HPDE6-E6E7 (cell line): ENCODE data around the gene NLRP13.
"Not testable (repeated sequence)": the region's sequence is repeated elsewhere in the genome, so short reads cannot be mapped to it uniquely, and the experiment has no call there.

Source experiments
- DNase-seq: peaks from one replicate; pipeline ENCODE4 v3.0.0; 2011; ENCODE audit warnings: missing footprints; ENCODE audit errors: extremely low spot score

The NLRP13 gene, protein sequence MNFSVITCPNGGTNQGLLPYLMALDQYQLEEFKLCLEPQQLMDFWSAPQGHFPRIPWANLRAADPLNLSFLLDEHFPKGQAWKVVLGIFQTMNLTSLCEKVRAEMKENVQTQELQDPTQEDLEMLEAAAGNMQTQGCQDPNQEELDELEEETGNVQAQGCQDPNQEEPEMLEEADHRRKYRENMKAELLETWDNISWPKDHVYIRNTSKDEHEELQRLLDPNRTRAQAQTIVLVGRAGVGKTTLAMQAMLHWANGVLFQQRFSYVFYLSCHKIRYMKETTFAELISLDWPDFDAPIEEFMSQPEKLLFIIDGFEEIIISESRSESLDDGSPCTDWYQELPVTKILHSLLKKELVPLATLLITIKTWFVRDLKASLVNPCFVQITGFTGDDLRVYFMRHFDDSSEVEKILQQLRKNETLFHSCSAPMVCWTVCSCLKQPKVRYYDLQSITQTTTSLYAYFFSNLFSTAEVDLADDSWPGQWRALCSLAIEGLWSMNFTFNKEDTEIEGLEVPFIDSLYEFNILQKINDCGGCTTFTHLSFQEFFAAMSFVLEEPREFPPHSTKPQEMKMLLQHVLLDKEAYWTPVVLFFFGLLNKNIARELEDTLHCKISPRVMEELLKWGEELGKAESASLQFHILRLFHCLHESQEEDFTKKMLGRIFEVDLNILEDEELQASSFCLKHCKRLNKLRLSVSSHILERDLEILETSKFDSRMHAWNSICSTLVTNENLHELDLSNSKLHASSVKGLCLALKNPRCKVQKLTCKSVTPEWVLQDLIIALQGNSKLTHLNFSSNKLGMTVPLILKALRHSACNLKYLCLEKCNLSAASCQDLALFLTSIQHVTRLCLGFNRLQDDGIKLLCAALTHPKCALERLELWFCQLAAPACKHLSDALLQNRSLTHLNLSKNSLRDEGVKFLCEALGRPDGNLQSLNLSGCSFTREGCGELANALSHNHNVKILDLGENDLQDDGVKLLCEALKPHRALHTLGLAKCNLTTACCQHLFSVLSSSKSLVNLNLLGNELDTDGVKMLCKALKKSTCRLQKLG

DNA sequence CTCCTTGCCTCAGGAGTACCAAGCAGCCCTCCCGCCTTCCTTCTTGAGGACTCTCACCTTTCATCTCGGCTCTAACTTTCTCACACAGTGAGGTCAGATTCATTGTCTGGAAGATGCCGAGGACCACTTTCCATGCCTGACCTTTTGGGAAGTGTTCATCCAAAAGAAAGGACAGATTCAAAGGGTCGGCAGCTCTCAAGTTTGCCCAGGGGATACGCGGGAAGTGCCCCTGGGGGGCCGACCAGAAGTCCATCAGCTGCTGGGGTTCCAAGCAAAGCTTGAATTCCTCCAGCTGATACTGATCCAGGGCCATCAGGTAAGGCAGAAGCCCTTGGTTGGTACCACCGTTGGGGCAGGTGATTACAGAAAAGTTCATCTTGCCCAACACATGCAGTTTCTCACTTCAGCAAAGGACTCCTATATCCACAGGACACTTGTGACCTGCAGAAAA is at the start of gene NLRP13:
Gene NLRP13, minus strand, starts transcription at position 401 of the 451 bp plus-strand sequence. Its CDS starts 25 bp downstream, at position 376.
- no peak for DNase-seq

DNA sequence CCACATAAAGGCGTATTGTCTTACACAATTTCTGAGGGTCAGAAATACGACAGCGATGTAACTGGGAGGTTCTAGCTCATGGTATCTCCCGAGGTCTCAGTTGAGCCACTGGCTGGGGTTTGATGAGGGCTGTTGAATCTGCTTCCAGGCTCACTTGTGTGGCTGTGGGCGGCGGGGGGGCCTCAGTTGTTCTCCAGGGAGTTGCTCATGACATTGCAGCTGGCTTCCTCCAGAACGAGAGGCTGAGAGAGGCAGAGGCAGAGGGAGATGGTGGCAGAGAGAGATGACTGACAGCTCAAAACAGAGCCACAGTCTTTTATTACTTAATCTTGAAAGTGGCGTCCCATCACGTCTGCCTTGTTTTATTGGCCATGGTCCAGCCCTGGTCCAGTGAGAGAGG is 48.3 kb upstream of the NLRP13 start:
- no peak for DNase-seq

DNA sequence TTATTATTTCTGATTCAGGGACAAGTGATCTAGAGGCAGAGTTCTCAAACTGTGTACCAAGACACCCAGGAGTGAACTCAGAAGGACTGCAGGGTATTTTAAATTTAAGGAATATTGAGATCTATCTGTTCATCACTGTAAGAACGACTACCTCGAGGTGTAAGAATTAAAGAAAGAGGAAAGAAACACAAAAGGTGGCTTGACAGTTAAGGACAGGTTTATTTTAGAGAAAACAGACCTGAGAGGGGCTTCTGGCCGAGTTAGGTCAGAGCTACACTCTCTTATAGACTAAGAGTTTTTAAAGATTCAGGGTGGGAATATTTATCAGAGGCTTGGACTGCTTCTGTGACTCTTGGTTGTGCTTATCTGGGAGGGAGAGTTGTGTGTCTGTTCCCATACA is 41.8 kb upstream of the NLRP13 start:
- DNase-seq: no peak

DNA sequence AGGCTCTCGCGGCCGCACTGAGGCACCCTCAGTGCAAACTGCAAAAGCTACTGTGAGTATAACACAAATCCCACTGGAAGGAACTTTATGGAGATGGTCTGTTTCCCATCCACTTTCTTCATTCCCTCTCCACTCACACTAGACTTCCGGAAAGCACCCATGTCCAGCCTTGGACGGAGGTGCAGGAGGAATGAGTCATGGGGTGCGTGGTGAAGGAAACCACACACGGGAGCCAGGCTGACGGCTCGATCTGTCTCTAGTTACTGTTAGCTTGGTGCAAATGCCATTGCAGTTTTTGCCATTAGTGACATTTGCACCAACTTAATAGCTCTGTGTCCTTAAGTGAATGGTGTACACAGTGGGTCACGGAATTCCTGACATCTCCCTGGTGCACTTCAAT is 30.1 kb upstream of the NLRP13 start:
- DNase-seq: no peak

DNA sequence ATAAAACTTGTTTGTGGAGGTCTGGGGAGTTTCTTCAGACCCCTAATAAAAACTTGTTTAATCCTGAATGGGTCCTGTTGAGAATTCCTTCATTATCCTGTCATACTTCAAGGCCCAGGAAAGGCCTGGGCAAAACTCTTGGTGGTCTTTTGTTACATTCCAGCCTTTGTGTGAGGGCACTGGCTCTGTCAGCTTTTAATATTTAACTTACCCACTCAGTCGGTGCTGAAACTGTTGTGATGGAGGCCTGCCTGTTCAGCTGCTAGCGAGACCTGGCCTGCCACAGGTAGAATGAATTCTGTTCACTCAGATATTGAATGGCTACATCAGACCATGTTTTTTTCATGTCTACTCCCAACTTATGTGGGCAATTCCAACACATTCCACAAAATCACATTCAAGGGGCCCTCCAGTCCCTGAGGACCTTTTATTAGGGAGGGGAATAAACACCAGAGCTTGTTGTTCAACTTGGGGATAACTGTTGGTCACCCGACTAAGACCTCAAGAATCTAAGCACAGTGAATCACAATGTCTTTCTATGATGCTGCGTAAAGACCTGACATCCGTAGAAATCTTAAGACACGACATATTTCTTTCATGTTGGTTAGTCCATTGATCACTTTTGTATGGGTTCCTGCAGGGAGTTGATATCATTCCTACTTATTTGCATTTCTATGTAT is 28.0 kb upstream of the NLRP13 start:
- no peak for DNase-seq

DNA sequence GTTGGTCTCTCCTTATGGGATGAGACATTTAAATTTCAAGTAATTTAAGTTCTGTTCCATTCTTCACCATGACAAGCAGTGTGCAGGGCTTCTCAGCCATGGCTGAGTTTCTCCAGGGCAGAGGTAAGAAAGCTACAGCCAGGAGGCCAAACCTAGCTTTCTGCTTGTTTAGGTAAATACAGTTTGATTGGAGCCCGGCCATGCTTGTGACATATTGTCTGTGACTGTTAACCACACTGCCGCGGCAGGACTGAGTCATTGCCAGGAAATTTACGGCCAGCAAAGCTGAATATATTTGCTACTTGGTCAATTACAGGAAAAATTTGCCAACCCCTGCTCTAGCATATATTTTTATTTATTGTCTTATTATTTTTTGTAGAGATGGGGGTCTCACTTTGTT is 26.2 kb upstream of the NLRP13 start:
- no peak for DNase-seq

DNA sequence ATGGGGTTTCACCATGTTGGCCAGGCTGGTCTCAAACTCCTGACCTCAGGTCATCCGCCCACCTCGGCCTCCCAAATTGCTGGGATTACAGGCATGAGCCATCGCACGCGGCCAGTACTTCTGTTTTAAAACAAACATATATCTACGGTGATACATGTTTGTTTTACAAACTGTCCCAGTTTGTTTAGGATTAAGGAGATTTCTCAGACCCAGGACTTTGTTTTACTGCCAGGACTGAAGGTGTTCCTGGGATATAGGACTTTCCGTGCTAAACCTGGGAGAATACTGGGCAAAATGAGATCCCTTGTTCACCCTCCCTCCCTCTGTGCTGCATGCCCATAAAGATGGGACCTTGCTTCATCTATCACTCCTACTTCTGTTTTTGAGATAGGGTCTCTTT is 24.3 kb upstream of the NLRP13 start:
- no peak for DNase-seq

DNA sequence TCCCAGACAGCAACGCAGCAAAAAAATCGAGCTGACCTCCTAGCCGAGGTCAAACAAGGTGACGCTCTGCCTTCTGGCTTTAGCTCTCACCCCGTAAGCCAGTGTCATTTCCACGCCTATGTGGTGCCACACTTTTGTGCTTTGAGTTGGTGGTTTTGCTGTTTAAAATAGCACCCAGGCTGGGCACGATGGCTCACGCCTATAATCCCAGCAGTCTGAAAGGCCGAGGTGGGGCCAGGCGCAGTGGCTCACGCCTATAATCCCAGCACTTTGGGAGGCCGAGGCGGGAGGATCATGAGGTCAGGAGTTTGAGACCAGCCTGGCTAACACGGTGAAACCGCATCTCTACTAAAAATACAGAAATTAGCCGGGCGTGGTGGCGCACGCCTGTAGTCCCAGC is 18.4 kb upstream of the NLRP13 start:
- not testable (repeated sequence) for DNase-seq

DNA sequence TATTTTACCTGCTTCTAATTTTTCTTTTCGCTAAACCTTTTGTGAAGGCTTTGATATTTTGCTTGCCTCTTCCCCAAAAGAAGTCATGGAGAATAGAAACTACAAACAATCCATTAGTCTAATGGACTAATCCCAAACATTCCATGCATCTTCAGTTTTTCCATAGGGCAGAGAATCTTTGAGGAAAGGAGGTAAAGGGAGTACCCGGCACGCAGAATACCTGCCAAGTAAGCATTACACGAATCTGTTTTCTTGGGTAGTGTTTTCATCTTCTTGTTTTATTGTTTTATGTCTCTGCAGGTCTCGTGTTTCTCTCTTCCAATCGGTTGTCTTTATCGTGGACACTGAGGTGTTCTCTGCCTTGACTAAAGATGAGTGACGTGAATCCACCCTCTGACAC is 15.4 kb upstream of the NLRP13 start, which contains the start of gene NLRP8:
Gene NLRP8, plus strand, starts transcription at position 301 of the 400 bp plus-strand sequence.
- no peak for DNase-seq

DNA sequence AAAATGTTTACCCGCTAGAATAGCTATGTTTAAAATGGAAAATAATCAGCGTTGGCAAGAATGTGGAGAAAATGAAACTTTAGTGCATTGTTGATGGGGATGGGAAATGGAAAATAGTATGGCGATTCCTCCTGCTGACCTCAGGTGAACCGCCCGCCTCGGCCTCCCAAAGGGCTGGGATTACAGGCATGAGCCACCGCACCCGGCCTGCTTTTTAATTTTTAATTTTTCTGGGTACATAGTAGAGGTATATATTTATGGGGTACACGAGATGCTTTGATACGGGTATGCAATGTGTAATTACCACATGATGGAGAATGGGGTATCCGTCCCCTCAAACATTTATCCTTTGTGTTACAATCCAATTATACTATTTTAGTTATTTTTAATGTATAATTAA is 8.2 kb upstream of the NLRP13 start:
- DNase-seq: no peak

DNA sequence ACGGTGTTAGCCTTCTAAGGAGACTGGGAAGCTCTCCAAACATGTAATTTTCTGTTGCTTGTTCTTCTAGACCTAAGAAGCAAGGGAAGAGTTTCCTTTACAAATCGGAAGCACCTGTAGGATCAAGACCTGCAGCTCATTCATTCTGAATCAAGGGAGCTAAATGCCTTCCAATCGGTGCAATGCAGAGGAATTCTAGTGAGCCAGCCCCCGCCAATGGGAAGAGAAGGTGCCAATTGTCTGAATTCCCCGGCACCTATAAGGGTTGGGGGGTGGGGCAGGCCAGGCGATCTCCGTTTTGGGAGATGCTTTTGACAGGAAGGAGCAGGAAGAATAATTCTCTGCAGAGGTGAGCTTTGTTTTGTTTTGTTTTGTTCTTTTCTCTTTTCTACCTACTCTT is 7.1 kb upstream of the NLRP13 start:
- no peak for DNase-seq

DNA sequence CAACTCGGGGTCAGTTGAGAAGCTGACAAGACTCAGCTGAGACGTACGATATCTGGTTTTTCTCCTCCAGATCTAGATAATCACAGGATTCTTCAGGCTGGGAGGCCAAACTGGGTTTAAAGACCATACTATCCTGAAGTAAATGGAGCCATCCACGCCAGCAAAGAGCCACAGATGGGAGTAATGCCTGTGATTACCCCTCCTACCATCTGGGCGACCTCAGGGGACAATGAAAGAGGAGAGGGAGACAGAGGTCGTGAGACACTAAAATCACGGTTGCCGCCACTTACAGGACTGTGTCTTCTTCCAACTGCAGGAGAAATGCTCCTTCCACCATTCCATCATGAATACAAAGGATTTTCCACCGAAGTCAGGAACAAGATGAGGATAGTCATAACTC is 3.1 kb upstream of the NLRP13 start:
- DNase-seq: no peak

DNA sequence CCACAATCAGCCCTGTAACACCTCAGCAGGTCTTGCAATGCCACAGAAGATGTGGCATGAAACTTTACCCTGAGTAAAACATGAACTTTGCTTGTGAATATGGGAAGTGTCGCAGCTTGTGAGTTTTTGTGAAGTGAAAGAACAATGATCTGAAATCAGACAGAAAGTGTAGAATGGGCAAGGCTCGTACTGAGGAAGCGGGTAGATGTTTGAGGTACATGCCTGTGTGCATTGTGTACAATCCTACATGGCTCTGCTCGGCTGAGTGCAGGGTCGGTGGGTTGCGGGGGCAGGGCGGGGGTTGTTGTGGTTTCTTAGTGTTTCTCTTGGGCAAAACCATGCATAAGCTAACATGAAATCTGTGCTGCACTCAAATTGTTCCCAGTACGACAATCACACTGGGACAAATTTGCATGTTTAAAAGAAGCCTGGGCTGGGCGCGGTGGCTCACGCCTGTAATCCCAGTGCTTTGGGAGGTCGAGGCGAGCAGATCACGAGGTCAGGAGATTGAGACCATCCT is 1.1 kb downstream of the NLRP13 start:
- DNase-seq: no peak

DNA sequence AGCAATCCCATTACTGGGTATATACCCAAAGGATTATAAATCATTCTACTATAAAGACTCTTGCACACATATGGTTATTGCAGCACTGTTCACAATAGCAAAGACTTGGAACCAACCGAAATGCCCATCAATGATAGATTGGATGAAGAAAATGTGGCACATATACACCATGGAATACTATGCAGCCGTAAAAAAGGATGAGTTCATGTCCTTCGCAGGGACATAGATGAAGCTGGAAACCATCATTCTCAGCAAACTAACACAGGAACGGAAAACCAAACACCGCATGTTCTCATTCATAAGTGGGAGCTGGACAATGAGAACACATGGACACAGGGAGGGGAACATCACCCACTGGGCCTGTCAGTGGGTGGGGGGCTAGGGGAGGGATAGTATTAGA is 2.9 kb downstream of the NLRP13 start:
- not testable (repeated sequence) for DNase-seq

DNA sequence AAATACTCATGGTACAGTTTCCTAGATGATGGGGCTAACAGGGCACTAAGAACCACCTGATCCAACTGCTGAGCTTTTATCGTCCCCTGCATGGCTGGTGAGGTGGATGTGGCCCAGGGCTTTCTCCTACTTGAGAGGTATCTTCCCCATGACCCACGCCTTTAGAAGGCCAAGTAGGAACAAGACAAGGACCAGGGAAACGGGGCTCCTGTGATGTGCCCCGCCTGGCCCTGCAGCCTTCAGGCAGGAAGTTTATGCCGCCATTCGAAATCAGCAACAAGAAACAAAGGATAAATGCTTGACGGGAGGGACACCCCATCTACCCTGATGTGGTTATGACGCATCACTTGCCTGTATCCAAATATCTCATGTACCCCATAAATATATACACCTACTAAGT is 4.1 kb downstream of the NLRP13 start:
- no peak for DNase-seq

DNA sequence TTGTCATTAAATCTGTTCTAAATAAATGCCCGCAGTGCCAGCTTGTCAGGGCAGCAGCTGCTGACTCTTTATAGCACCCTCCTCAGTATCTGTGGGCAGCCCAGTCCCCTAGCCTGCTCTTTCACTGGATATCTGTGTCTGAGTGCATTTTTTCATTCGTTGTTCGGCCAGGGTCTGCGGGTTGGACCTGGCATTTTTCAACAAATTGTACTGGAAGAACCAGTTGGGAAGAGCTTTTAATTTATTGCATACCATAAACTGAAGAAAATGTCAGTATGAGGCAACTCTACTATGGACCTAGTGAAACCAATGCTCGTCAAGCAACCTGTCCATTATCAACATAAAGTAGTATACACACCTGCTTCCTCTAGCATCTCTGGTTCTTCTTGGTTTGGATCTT is 8.6 kb downstream of the NLRP13 start:
- no peak for DNase-seq

DNA sequence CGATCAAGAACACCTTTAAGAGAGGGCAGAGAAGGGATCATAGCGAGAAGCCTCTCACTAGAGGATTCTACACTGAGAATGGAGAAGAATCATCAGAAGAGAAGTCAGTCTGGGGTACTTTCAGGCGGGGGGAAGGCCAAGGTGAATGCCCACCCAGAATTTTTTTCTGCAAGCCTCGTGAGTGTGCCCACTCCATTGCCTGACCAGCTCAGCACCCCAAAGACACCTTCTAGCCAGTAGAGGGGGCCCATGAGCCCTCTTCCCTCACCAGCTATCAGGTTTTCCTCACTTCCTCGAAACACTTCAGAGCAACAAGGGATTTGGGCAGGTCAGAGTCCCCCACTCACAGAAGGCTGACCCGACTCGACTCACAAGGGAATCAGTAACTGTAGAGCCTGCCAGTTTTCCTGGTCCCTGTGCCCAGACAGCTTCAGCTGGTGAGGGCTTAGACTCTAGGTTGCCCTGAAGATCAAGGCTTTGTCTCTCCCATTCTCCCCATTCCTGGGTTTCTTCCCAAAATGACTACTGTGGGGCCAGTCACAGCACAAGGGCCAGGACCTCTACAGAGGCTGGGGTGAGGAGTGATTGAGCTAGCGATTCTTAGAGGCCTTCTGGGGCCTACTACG is 18.4 kb downstream of the NLRP13 start:
- DNase-seq: no peak

DNA sequence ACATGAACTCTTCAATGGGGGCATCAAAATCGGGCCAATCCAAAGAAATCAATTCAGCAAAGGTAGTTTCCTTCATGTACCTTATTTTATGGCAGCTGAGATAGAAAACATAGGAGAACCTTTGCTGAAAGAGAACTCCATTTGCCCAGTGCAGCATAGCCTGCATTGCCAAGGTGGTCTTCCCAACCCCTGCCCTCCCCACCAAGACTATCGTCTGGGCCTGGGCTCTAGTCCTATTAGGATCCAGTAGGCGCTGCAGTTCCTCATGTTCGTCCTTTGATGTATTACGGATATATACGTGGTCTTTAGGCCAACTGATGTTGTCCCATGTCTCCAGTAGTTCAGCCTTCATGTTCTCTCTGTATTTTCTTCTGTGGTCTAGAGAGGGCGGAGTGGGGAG is 19.2 kb downstream of the NLRP13 start:
- no peak for DNase-seq

DNA sequence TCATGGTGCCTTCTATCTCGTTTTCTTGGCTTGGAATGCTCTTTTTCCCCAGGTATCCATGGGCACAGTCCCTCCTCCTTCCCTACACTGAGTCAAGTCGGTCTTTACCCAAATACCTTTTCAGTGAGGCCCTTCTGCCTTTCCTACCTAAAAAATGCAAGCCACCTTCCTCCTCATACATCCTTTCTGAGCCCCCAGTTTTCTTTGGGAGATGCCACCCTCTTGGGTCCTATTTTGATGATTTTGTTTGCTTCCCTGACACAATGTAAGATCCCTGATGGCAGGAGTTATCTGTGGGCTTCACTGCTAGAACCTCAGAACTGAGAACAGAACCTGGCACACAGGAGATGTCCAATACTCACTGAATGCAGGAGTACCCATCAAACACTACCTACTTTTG is 22.3 kb downstream of the NLRP13 start:
- no peak for DNase-seq

DNA sequence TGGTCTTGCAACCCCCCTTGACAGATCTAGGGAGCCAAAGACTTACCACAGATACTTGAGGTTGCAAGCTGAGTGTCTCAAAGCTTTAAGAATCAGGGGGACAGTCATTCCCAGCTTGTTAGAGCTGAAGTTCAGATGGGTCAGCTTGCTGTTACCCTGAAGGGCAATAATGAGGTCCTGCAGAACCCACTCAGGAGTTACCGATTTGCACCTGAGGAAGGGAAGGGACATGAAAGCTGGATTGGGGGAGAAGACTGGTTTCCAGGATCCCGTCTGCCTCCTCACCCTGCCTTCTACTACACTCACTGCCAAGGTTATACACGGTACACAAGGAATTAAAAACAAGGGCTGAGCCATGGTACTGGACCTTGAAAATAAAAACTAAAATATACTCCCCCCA is 24.4 kb downstream of the NLRP13 start:
- no peak for DNase-seq

DNA sequence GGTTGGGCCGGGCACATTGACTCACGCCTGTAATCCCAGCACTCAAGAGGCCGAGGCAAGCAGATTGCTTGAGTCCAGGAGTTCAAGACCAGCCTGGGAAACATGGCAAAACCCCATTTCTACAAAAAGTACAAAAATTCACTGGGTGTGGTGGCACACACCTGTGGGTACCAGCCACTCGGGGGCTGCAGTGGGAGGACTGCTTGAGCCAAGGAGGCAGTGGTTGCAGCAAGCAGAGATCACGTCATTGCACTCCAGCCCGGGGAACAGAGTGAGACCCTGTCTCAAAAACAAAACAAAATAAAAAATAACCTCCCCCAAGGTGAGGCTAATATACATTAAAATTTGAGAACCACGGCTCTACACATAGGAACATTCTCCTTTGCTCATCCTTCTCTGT is 24.9 kb downstream of the NLRP13 start:
- no peak for DNase-seq
